GM21576 (cell line): ENCODE data around the gene SYNPO2.
"Not testable (repeated sequence)": the region's sequence is repeated elsewhere in the genome, so short reads cannot be mapped to it uniquely, and the experiment has no call there.

Experiments
- ATAC-seq: cut with Tn5 transposase; IDR thresholded peaks from one replicate; pipeline ENCODE4 v1.9.1; 2021; ENCODE audit warnings: mild to moderate bottlenecking, moderate library complexity; ENCODE audit not compliant: unreplicated experiment

SYNPO2 gene

GRCh38 chr4:119028296-119028695 is 139.6 kb downstream of the SYNPO2 start:
- no peak for ATAC-seq

- no peak for ATAC-seq
Observed at GRCh38 chr4:119029847-119030535, 141.3 kb downstream of the SYNPO2 start.

GRCh38 chr4:119030536-119030890 is 141.9 kb downstream of the SYNPO2 start:
- ATAC-seq: no peak

- ATAC-seq: no peak
Observed at GRCh38 chr4:119031218-119031617, 142.6 kb downstream of the SYNPO2 start.

- ATAC-seq: peak; percentile 53
Observed at GRCh38 chr4:119032921-119033685, 144.4 kb downstream of the SYNPO2 start.

- no peak for ATAC-seq
Observed at GRCh38 chr4:119034276-119035008, 145.8 kb downstream of the SYNPO2 start.

GRCh38 chr4:119035951-119036737 is 147.5 kb downstream of the SYNPO2 start:
- no peak for ATAC-seq

- no peak for ATAC-seq
Observed at GRCh38 chr4:119037709-119038108, 149.1 kb downstream of the SYNPO2 start.

GRCh38 chr4:119038116-119038841 is 149.6 kb downstream of the SYNPO2 start:
- ATAC-seq: peak; percentile 42

- ATAC-seq: no peak
Observed at GRCh38 chr4:119039160-119039559, 150.5 kb downstream of the SYNPO2 start.

GRCh38 chr4:119039779-119040178 is 151.1 kb downstream of the SYNPO2 start:
- ATAC-seq: no peak

- ATAC-seq: no peak
Observed at GRCh38 chr4:119040261-119040660, 151.6 kb downstream of the SYNPO2 start.

- ATAC-seq: no peak
Observed at GRCh38 chr4:119040694-119041185, 152.1 kb downstream of the SYNPO2 start.

- ATAC-seq: no peak
Observed at GRCh38 chr4:119041396-119041795, 152.7 kb downstream of the SYNPO2 start.

- ATAC-seq: peak; percentile 77
Observed at GRCh38 chr4:119041951-119042560, 153.4 kb downstream of the SYNPO2 start.

- no peak for ATAC-seq
Observed at GRCh38 chr4:119046263-119046662, 157.6 kb downstream of the SYNPO2 start.

- ATAC-seq: not testable (repeated sequence)
Observed at GRCh38 chr4:119047059-119047458, 158.4 kb downstream of the SYNPO2 start.

GRCh38 chr4:119048446-119048845 is 159.8 kb downstream of the SYNPO2 start:
- ATAC-seq: no peak

- no peak for ATAC-seq
Observed at GRCh38 chr4:119049342-119049741, 160.7 kb downstream of the SYNPO2 start.
